Measurements from ENCODE around the gene ACP4.

DNA sequence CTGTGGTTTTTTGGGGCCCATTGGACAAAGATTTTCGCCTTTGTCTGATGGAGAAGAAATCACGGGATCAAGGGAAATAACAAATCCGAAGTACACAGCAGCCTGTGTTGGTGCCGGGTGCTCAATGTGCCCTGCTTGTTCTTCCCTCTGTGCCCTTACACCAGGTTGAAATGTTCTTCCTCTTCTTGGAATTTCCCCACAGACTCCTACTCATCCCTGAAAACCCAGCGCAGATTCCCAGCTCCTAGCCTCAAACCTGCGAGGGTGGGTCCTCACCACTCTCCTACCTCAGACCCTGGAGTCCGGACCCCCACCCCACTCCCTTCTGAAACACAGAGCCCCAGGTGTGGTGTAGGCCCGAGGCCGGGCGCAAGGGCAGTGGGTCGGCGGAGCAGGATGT, 4.9 kb upstream of the ACP4 start:
- no peak for TF ChIP-seq CTCF (IDR thresholded peaks at IDR 0.05)
- no peak for TF ChIP-seq EZH2 (IDR thresholded peaks at IDR 0.05; ENCODE audit: borderline replicate concordance, insufficient read depth, low read depth, low read length, poor library complexity, severe bottlenecking)
